HG03159 (cell line): ENCODE data around the gene OPALIN.
"Not testable (repeated sequence)": the region's sequence is repeated elsewhere in the genome, so short reads cannot be mapped to it uniquely, and the experiment has no call there.

Experiments
- ATAC-seq: cut with Tn5 transposase; IDR thresholded peaks from one replicate; pipeline ENCODE4 v1.9.1; 2021; ENCODE audit warnings: mild to moderate bottlenecking, moderate library complexity; ENCODE audit not compliant: unreplicated experiment

OPALIN gene

GRCh38 chr10:96339956-96340904, 18.6 kb downstream of the OPALIN start:
- peak; percentile 65 for ATAC-seq

- no peak for ATAC-seq
Measured at GRCh38 chr10:96339383-96339782, 19.4 kb downstream of the OPALIN start.

- ATAC-seq: no peak
Measured at GRCh38 chr10:96338279-96338925, 20.4 kb downstream of the OPALIN start.

- no peak for ATAC-seq
Measured at GRCh38 chr10:96337106-96337505, 21.7 kb downstream of the OPALIN start.

GRCh38 chr10:96334616-96335526, 23.9 kb downstream of the OPALIN start:
- no peak for ATAC-seq

- ATAC-seq: no peak
Measured at GRCh38 chr10:96333101-96333500, 25.7 kb downstream of the OPALIN start.

- ATAC-seq: no peak
Measured at GRCh38 chr10:96327462-96327861, 31.3 kb downstream of the OPALIN start.

GRCh38 chr10:96325719-96326373, 33.0 kb downstream of the OPALIN start:
- peak; percentile 96 for ATAC-seq

- ATAC-seq: no peak
Measured at GRCh38 chr10:96324447-96324846, 34.4 kb downstream of the OPALIN start.

GRCh38 chr10:96322275-96322674, 36.5 kb downstream of the OPALIN start:
- ATAC-seq: no peak

GRCh38 chr10:96321822-96322221, 37.0 kb downstream of the OPALIN start:
- no peak for ATAC-seq

- no peak for ATAC-seq
Measured at GRCh38 chr10:96319754-96320474, 38.9 kb downstream of the OPALIN start.

GRCh38 chr10:96317067-96317833, 41.6 kb downstream of the OPALIN start:
- no peak for ATAC-seq

GRCh38 chr10:96313344-96313743, 45.5 kb downstream of the OPALIN start:
- no peak for ATAC-seq

GRCh38 chr10:96311180-96311715, 47.6 kb downstream of the OPALIN start:
- ATAC-seq: no peak

- no peak for ATAC-seq
Measured at GRCh38 chr10:96310321-96310669, 48.5 kb downstream of the OPALIN start.

GRCh38 chr10:96309628-96310320, 49.0 kb downstream of the OPALIN start:
- ATAC-seq: no peak

- not testable (repeated sequence) for ATAC-seq
Measured at GRCh38 chr10:96308854-96309253, 49.9 kb downstream of the OPALIN start.
